GM12873 (cell line): ENCODE measurements around the gene PRKACA.

ENCODE experiments used
- TF ChIP-seq, protein P1 (sequence below): IDR thresholded peaks from 2 replicates; pipeline ENCODE4 v1.5.1; 2012; ENCODE audit warnings: low read depth, mild to moderate bottlenecking, moderate library complexity, low read length, control low read depth; ENCODE audit not compliant: insufficient read depth; ENCODE audit errors: missing control alignments

The PRKACA gene

DNA sequence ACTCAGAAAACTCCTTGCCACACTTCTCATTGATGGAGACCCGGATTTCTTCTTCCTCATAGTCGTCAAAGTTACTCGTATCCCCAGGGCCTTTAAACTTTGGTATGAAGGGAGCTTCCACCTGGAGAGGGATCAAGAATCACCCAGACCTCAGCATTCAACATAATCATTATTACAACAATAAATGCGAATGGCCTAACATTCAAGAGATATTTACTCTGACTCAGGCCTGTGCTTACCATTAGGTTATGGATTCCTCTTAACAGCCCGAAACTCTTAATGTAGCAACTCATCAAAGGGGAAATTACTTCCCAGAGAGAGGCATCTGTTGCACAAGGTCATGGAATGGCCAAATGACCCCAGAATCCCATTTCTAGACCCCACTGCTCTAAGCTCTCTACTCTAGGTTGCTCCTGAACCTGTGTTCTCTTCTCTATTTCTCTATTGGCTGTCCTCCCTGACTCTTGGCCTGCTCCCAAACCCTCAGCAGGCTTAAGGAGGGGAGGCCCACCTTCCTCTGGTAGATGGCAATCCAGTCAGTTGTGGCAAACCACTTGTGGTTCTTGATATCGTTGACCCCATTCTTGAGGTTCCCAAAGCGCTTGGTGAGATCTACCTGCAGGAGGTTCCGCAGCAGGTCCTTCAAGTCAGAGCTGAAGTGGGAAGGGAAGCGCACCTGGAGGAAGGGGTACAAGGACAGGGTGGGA lies 24.3 kb downstream of the PRKACA start:
- TF ChIP-seq, protein P1, sequence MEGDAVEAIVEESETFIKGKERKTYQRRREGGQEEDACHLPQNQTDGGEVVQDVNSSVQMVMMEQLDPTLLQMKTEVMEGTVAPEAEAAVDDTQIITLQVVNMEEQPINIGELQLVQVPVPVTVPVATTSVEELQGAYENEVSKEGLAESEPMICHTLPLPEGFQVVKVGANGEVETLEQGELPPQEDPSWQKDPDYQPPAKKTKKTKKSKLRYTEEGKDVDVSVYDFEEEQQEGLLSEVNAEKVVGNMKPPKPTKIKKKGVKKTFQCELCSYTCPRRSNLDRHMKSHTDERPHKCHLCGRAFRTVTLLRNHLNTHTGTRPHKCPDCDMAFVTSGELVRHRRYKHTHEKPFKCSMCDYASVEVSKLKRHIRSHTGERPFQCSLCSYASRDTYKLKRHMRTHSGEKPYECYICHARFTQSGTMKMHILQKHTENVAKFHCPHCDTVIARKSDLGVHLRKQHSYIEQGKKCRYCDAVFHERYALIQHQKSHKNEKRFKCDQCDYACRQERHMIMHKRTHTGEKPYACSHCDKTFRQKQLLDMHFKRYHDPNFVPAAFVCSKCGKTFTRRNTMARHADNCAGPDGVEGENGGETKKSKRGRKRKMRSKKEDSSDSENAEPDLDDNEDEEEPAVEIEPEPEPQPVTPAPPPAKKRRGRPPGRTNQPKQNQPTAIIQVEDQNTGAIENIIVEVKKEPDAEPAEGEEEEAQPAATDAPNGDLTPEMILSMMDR = no peak

DNA sequence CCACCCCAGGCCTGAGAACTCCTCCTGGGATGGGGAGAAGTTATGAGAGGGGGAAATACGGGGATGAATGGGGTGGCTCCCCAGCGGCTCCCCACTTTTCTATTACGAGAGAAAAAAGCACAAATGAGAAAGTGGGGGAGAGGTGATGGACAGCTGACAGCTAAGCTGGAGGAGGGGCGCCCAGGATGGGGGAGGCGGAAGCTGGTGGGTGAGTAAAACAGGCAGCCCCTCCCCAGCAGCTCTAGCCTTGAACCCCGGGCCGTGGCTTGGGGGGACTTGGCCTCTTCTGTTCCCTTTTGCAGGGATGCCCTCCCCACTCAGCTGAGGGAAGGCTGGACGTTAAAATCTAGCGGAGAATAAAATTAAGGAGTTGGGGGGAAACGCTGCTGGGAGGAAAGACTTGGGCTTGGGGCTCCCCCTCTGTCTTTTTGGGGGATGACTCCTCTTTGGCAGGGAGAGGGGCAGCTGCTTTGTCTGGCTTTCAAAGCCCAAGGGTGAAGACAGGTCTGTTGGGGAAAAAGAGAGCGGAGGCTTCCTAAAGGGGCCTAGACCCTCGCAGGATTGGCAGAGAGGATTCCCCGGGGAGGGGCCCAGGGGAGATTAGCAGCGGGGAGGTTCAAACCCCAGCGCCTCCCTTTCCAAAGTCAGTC lies 25.6 kb downstream of the PRKACA start:
- TF ChIP-seq, protein P1 = peak; percentile 41

DNA sequence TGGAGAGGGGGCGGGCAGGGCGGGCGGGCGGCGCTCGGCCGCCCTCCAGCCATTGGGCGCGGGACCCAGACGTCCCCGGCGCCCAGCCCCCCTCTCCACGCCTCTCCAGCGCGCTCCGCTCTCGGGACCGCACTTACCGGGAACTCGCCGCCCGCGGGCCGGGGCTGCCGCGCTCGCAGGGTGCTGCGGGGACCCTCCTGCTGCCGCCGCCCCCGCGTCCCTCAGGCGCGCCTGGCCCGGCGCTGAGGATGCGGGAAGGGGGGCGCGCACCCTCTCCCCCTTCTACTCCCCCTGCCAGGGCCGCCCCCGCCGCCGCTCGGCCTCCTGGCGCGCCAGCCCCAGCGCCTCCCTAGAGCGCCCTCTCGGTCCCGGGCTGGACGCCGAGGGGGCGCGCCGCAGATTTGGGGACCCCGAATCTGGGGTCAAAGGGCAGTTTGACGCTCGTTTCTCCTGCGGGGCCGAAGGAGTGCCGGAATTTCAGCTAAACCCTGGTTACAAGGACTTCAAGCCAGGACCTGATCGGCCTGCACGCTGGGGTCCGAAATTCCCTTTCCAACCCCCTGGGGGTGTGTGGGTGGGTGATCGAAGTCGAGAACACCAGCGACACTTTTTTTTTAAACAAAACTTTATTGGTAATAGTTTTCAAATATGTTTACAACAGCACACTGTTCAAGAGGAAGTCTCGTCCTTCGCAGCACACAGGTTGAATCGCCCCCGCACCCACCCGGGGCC lies 26.3 kb downstream of the PRKACA start:
- TF ChIP-seq, protein P1 = peak; percentile 9

DNA sequence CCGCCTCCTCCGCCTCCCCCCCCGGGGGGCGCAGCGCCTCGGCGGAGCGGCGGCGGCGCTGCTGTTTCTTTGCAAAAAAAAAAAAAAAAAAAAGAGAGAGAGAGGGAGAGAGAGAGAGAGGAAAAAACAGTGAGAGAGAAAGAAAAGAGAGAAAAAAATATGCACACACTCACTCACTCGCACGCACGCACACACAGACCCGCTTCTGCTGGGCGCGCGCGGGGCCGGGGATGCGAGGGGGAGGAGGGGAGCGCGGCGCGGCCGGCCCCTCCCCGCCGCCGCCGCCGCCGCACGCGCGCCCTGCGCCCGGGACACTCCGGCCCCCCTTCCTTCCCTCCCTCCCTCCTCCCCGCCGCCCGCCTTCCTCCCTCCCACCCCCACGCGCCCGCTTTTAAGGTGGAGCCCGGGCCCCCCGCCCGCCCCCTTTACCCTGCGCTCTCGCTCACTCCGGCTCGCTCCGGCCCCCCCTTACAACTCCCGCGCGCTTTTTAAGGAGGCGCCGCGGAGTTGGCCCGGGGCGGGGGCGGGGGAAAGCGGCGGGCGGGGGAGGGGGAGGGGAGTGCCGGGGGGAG lies 27.0 kb downstream of the PRKACA start, which contains the start of gene SAMD1:
Gene SAMD1, minus strand, starts transcription at position 243 of the 572 bp plus-strand sequence.
- TF ChIP-seq, protein P1 = no peak

DNA sequence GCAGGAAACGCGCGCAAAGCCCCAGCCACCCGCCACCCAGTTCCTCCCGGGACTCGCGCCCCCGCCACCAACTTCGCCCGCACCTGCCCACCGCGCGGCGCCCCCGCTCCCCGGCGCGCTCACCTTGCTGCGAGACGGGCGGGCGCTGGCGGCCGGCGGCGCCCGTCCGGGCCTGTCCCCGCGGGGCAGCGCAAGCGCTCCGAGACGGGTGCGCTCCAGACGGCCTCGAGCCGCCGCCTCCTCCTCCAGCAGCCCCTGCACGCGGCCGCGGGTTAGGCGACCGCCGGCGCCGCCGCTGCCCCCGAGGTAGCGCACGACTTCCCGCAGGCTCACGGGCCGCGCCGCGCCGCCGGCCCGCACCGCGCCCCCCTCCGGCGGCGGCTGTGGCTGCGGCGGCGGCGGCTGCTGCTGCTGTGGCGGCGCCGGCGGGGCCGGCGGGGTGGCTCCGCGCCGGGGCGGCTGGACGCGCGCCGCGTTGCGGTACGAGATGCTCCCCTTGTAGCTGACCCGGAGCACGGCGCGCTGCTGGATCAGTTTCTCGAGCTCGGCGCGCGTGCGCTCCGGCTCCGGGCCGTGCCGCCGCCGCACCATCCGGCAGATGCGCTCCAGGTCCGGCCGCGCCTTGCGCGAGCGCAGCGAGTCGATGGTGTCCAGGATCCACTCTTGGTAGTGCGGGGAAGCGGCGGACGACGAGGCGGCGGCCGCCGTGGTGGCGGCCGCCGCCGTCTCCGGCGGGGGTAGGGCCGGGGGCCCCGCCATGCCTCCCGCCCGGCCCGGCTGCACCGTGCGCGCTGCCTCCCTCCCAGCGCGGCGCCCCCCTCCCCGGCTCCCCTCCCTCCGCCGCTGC lies 27.7 kb downstream of the PRKACA start:
- TF ChIP-seq, protein P1 = peak; percentile 3

DNA sequence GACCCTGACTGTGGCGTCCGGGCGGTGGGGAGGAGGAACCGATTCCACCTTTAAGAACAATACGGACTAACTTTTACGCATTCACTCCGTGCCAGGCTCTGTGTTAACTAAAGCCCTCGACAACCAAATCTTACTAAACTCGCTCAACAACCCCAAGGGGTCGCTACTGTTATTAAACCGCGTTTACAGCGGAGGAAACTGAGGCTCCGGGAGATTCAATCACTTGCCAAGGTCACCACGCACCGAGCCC lies 28.2 kb downstream of the PRKACA start:
- TF ChIP-seq, protein P1 = peak; percentile 32
